Type B pancreatic cell (in vitro differentiated cells): ENCODE results near the gene TCEANC2. TPM values are rescaled to one million over a fixed set of nuclear protein-coding genes. Genes with fewer than 3 reads are reported as not detected.
"Not testable (repeated sequence)": the region's sequence is repeated elsewhere in the genome, so short reads cannot be mapped to it uniquely, and the experiment has no call there.

Source experiments
- DNase-seq: peaks from one replicate; pipeline ENCODE4 v3.0.0; 2021; ENCODE audit warnings: mixed read lengths; ENCODE audit not compliant: unreplicated experiment; ENCODE audit errors: extremely low spot score
- H3K27ac Mint-ChIP-seq: 2 replicates; pipeline ENCODE4 v1.8.0; 2021; ENCODE audit warnings: mild to moderate bottlenecking, mixed read lengths
- H3K27me3 Mint-ChIP-seq: 2 replicates; pipeline ENCODE4 v1.8.0; 2021; ENCODE audit warnings: mixed read lengths
- H3K36me3 Mint-ChIP-seq: 2 replicates; pipeline ENCODE4 v1.8.0; 2021; ENCODE audit warnings: mixed read lengths
- H3K4me1 Mint-ChIP-seq: one replicate; pipeline ENCODE4 v1.8.0; 2021; ENCODE audit warnings: mixed read lengths; ENCODE audit not compliant: unreplicated experiment
- H3K4me3 Mint-ChIP-seq: 2 replicates; pipeline ENCODE4 v1.8.0; 2021; ENCODE audit warnings: mild to moderate bottlenecking, mixed read lengths
- H3K9me3 Mint-ChIP-seq: 2 replicates; pipeline ENCODE4 v1.8.0; 2021; ENCODE audit warnings: mixed read lengths
- total RNA-seq: library from RNA; stranded (reverse); gene quantifications from 2 replicates; pipeline ENCODE4 v1.2.1, GENCODE V29; 2021; ENCODE audit warnings: low replicate concordance
- TF ChIP-seq, protein P1 (sequence below): fragments of 200-600 bp; sonication (generic); conservative IDR thresholded peaks from 2 replicates; pipeline ENCODE4 v1.5.0; 2021; ENCODE audit warnings: antibody characterized with exemption, mild to moderate bottlenecking

Gene TCEANC2
- total RNA-seq, 1 donor from 2014 or later: 7.6 TPM

DNA sequence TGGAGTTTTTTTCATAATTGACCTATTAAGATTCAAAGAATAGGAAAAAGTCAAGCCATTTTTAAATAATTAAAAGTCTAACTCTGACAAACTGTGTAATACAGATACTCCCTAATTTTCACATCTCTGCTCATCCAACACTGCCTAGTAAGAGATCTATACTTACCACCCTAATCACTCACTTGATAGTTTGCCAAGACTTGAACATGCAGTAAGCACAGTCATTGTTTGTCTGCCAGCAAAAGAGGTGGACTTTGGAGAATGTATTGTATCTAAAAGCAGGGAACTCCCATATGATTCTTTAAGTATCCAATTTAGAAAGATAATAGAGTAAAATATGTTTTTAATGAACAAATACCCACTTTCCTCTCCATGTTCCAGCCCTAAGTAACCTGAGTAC is 15.9 kb upstream of the TCEANC2 start:
- H3K9me3 Mint-ChIP-seq: no peaks in the 10 kb centered on the region

DNA sequence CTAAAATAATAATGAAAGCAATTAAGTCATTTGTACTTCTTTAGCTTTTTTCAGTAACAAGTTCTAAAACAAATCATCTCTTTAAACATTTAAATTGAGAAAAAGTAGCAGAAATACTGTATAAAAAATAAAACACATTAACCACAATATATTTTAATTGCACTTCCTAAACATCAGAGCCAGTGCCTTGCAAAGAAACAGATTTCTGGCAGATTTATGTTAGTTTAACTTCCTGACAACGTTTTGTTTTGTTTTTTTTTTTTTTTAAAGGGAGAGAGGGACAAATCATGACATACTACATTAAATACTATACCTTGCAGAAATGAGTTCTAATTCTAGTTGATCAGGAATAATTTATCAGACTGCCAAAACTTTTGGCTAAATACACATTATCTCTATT is 11.6 kb upstream of the TCEANC2 start:
- TF ChIP-seq, protein P1, sequence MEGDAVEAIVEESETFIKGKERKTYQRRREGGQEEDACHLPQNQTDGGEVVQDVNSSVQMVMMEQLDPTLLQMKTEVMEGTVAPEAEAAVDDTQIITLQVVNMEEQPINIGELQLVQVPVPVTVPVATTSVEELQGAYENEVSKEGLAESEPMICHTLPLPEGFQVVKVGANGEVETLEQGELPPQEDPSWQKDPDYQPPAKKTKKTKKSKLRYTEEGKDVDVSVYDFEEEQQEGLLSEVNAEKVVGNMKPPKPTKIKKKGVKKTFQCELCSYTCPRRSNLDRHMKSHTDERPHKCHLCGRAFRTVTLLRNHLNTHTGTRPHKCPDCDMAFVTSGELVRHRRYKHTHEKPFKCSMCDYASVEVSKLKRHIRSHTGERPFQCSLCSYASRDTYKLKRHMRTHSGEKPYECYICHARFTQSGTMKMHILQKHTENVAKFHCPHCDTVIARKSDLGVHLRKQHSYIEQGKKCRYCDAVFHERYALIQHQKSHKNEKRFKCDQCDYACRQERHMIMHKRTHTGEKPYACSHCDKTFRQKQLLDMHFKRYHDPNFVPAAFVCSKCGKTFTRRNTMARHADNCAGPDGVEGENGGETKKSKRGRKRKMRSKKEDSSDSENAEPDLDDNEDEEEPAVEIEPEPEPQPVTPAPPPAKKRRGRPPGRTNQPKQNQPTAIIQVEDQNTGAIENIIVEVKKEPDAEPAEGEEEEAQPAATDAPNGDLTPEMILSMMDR: no peak
- H3K4me3 Mint-ChIP-seq: no peak overlapping the region
- H3K27me3 Mint-ChIP-seq: no peaks in the 10 kb centered on the region
- H3K27ac Mint-ChIP-seq: no peak overlapping the region
- H3K4me1 Mint-ChIP-seq: no peaks in the 10 kb centered on the region
- no peak for DNase-seq
- H3K9me3 Mint-ChIP-seq: no peaks in the 10 kb centered on the region
- peaks cover 29% of the 10 kb centered on the region for H3K36me3 Mint-ChIP-seq

More for the DNA sequence above, 15.9 kb upstream of the TCEANC2 start:
- peaks cover 26% of the 10 kb centered on the region for H3K36me3 Mint-ChIP-seq
- no peaks in the 10 kb centered on the region for H3K4me1 Mint-ChIP-seq
- no peak overlapping the region for H3K27ac Mint-ChIP-seq
- DNase-seq: no peak
- no peak overlapping the region for H3K4me3 Mint-ChIP-seq
- TF ChIP-seq, protein P1: no peak
- H3K27me3 Mint-ChIP-seq: no peaks in the 10 kb centered on the region

DNA sequence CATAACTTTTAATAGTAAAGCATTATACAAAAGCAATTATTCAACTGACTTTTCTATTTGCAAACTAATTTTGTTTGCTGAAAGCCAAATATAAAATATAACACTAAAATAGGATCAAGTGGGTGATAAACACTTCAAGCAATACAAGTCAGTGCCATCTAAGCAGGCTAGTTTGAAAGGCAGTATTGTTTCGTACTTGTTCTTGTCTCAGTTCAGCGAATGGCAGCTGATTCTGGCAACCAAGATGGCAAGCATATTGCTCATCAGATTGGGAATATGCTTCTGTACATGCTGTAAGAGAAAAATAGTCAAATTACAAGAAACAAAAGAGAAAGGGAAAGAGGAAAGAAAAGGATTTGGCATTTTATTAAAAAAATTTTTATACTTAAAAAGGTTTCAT is 7.9 kb upstream of the TCEANC2 start:
- TF ChIP-seq, protein P1: no peak
- H3K9me3 Mint-ChIP-seq: no peaks in the 10 kb centered on the region

DNA sequence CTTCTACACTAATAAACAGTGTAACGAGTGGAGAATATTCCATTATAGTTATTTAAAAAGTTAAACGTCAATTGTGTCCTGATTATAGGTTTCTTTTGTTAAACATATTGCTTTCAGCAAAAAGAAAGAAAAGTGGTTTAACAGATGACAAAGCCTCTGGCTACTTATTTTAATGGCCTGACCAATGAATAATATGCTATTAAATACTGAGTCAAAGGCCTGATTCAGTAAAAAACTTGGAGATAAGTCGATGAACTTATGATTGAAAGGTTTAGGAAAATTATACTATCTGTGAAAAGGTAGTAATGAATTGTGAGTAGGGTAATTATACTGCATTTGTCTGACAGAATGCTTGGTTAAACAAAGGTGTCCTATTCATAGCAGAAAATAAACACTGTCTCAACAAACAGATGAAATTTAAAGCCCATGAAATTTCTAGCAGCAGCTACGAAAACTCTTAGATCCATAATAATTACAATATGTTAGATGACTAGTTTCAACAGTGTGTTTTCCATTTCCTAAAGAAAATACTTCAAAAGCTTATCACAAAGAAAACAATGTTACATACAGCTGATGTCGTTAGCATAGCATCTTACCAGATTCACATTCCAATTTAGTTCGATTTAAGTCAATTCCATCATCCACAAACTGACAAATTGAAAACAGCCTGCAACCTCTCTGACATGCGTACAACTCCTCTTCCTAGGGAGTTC is 6.6 kb upstream of the TCEANC2 start:
- no peaks in the 10 kb centered on the region for H3K27me3 Mint-ChIP-seq
- peaks cover 13% of the 10 kb centered on the region for H3K36me3 Mint-ChIP-seq
- peak overlapping the region; percentile 50 for H3K27ac Mint-ChIP-seq
- H3K4me1 Mint-ChIP-seq: peaks cover 11% of the 10 kb centered on the region
- no peaks in the 10 kb centered on the region for H3K9me3 Mint-ChIP-seq
- TF ChIP-seq, protein P1: no peak
- DNase-seq: no peak
- H3K4me3 Mint-ChIP-seq: no peak overlapping the region

More for the DNA sequence above, 7.9 kb upstream of the TCEANC2 start:
- Mint-ChIP-seq H3K4me1 (peaks cover 11% of the 10 kb centered on the region), H3K27me3 (no peaks in the 10 kb centered on the region), H3K4me3 (no peak overlapping the region), H3K27ac (no peak overlapping the region), H3K36me3 (peaks cover 13% of the 10 kb centered on the region)
- DNase-seq: no peak

DNA sequence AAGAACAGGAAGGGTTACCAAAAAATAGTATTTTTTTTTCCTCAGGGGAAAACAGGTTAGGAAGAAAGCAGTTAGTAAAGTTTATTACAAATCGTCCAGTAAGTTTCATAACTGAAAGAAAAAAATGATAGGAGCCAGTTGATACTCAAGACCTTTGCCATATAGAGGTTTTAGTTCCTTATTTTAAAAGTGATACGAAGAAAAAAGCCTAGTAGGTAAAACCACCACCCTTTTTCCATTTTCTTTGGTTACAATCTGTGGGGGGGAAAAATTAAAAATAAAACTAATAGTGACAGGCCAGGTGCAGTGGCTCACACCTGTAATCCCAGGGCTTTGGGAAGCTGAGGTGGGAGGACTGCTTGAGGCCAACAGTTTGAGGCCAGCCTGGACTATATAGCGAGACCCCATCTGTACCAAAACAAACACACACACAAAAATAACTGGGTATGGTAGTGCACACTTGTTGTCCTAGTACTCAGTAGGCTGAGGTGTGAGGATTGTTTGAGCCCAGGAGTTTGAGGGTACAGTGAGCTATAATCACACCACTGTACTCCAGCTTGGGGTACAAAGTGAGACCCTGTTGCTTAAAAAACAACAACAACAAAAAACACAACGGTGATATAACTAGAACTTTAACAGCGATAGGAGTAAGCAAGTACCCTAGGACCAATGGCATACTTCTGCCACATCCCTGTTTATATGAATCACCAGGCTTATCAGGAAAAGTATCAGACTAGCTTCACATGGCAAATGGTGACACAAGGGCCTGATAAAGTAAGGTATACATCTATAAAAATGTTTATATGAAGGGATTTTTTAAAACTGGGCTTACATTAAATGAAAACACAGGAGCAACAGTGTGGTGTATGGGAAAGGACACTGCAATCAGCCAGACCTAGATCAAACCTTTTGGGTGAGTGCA is 5.8 kb upstream of the TCEANC2 start:
- no peaks in the 10 kb centered on the region for H3K27me3 Mint-ChIP-seq
- peak overlapping the region; percentile 50 for H3K27ac Mint-ChIP-seq
- H3K36me3 Mint-ChIP-seq: peaks cover 11% of the 10 kb centered on the region
- peaks cover 11% of the 10 kb centered on the region for H3K4me1 Mint-ChIP-seq
- H3K9me3 Mint-ChIP-seq: no peaks in the 10 kb centered on the region
- H3K4me3 Mint-ChIP-seq: no peak overlapping the region
- TF ChIP-seq, protein P1: no peak
- DNase-seq: no peak

DNA sequence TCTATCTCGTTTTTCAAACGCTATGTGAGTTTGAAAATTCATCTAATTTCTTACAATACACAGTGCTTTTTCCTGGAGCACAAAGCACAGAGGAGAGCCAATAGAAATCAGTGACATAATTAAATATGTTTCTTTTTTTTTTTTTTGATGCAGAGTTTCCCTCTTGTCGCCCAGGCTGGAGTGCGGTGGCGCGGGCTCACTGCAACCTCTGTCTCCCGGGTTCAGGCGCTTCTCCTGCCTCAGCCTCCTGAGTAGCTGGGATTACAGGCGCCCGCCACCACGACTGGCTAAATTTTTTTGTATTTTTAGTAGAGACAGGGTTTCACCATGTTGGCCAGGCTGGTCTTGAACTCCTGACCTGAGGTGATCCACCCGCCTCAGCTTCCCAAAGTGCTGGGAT is 3.0 kb upstream of the TCEANC2 start:
- H3K27ac Mint-ChIP-seq, H3K27me3 Mint-ChIP-seq, H3K9me3 Mint-ChIP-seq, DNase-seq, H3K36me3 Mint-ChIP-seq: not testable (repeated sequence)
- Mint-ChIP-seq H3K4me3 (peak overlapping the region; percentile 57), H3K4me1 (peaks cover 21% of the 10 kb centered on the region)
